GM19239 (cell line): ENCODE data around the gene HCK.
"Not testable (repeated sequence)": the region's sequence is repeated elsewhere in the genome, so short reads cannot be mapped to it uniquely, and the experiment has no call there.

Experiments
- DNase-seq: peaks from one replicate; pipeline ENCODE4 v3.0.0; 2011; ENCODE audit warnings: low spot score; ENCODE audit not compliant: insufficient read length
- FAIRE-seq: peaks from 2 replicates; lab custom pipeline; 2011; peaks lifted over from hg19 to GRCh38; lab: Jason Lieb, UNC

HCK gene

DNA sequence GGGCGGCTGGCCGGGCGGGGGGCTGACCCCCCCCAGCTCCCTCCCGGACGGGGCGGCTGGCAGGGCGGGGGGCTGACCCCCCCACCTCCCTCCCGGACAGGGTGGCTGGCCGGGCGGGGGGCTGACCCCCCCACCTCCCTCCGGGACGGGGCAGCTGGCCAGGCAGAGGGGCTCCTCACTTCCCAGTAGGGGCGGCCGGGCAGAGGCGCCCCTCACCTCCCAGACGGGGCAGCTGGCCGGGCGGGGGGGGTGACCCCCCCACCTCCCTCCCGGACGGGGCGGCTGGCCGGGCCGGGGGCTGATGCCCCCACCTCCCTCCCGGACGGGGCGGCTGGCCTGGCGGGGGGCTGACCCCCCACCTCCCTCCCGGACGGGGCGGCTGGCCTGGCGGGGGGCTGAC is 69.9 kb downstream of the HCK start:
- FAIRE-seq, DNase-seq: not testable (repeated sequence)

DNA sequence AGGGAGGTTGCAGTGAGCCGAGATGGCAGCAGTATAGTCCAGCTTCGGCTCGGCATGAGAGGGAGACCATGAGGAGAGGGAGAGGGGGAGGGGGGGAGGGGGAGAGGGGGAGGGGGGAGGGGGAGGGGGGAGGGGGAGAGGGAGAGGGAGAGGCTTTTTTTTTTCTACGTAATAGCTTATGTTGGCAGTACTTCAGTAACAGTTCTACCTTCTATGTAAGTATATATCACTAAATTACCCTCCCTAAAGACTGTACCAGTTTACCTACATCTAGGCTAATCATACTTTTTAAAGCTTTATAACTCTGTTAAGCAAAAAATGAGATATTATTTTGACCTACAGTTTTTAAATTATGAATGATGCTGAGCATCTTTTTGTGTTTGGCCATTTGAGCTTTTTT is 71.0 kb downstream of the HCK start:
- DNase-seq (no peak), FAIRE-seq (no peak)

DNA sequence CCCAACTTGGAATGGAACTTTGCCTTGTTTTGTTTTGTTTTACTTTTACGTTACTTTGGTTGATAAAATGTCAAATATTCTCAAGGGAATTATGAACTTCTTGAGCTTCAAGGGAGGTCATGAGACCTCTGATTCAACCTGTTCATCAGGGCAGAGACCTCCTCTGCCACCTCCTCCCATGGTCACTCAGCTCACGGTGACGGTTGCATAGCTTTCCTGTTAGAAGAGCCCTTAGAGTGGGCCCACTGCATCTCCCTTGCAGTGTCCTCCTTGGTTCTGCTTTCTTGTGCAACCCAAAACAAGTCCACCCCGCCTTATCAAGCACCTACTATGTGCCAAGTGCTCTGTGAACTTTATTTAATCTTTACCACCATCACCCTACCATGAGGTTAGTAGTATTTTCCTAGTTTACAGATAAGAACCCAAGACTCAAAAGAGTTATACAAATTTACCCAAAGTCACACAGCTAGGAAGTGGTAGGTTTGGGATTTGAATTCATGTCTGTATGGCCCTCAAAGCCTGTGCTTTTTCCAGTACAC is 72.9 kb downstream of the HCK start:
- no peak for FAIRE-seq
- no peak for DNase-seq

DNA sequence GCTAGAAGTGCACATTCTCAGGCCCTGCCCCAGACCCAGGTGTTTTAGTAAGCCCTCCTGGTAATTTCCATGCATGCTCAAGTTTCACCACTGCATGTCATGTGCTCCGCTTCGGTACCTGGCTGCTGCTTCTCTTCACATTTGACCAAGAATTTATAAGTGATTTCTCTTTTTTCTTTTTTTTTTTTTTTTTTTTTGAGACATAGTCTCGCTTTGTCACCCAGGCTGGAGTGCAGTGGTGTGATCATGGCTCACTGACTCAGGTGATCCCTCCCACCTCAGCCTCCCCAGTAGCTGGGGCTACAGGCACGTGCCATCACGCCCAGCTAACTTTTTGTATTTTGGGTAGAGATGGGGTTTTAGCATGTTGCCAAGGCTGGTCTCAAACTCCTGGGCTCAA is 73.5 kb downstream of the HCK start:
- FAIRE-seq: no peak
- DNase-seq: no peak

DNA sequence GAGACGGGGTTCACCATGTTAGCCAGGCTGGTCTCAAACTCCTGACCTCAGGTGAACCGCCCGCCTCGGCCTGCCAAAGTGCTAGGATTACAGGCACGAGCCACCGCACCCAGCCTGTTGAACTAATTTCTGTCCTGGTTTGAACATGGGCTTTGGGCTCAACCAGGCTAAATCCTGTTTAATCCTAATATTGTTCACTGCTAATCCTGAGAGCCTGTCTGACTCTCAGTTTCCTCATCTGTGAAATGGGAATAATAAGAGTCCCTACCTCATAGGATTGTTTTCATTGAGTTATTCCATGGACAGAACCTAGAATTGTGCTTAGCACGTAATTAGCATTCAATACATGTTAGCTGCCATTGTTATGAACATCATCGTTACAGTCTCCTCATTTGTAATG is 74.9 kb downstream of the HCK start:
- no peak for DNase-seq
- FAIRE-seq: no peak

DNA sequence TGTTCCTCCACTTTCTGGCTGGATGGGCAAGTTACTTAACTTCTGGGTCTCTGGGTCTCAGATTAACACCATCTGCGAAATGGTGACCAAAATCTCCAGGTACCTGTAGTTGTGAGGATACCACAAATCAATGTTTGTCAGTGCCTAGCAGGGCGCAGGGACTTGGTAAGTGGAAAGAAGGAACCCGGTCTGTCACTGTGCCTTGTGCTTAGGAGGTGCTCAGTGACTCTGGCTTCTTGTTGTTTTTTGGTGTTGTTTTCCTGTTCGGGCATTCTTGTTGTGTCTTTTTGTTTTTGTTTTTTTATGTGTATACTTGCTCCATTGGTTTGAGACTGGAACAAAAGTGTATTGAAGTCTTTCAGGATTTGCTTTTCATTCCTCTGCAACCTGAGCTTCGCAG is 75.3 kb downstream of the HCK start:
- FAIRE-seq (no peak), DNase-seq (no peak)

DNA sequence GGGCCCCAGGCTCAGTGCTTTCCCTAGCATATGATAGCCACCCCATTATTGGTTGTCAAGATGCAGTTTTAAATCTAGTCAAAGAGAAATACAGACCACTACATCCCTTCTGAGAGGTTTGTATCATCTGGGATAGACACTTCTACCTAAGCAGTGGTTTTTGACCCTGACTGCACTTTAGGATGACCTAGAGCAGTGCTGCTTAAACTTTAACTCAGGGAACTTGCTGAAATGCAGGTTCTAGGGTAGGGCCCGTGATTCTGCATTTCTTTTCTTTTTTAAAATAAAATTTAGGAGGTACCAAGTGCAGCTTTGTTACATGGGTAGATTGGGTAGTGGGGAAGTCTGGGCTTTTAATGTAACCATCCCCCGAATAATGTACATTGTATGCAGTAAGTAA is 76.1 kb downstream of the HCK start:
- DNase-seq: no peak
- no peak for FAIRE-seq

DNA sequence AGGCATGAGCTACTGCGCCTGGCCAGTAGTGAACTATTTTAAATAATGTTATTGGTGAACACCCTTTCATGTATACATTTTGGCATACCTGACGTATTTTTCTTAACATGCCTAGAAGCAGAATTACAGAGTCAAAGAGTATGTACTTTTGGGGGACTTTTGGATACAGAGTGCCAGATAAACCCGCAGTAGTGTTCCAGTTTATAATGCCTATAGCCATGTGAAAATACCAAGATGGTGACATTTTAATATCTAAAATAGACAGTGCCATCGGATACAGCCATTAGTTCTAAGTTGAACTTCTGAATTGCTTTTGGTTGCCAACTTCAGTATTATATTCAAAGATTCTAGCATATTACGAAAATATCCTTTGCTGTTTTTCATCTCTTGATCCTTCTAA is 77.8 kb downstream of the HCK start:
- DNase-seq (no peak), FAIRE-seq (no peak)

DNA sequence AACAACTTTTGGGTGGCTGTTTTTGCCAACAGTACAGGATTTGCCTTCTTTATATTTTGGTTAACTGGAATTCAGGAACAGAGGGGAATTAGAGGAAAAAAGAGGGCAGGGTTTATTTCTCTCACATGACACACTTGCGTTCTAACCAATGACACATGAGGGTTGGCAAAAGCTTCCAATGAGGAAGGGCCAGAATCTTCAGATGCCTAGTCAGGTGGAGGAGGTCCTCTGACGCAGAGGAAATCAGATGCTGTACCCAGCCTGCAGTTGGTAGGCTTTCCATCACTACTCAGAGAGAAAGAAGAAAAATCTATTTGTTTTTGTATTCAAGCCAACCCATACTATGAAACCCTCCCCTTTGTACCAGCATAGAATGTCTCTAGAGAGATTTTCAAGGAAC is 78.3 kb downstream of the HCK start:
- FAIRE-seq (no peak), DNase-seq (no peak)

DNA sequence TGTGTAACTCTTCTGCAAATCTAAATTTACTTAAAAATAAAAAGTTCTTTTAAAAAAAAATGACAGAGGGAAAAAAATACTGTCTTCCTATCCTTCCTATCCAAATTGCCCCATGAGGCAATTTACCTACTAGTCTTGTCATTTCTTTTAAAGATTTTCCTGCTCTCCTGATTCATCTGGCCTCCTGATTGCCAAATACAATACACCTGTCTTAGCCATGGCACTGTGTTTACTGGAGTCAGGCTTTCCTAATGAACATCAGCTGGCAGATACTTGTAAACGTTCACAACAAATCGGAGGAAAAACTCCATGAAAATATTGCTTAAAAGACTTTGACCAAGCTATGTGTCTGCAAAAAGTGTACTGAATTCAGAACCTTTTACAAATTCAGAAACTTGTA is 78.9 kb downstream of the HCK start:
- DNase-seq (no peak), FAIRE-seq (no peak)

DNA sequence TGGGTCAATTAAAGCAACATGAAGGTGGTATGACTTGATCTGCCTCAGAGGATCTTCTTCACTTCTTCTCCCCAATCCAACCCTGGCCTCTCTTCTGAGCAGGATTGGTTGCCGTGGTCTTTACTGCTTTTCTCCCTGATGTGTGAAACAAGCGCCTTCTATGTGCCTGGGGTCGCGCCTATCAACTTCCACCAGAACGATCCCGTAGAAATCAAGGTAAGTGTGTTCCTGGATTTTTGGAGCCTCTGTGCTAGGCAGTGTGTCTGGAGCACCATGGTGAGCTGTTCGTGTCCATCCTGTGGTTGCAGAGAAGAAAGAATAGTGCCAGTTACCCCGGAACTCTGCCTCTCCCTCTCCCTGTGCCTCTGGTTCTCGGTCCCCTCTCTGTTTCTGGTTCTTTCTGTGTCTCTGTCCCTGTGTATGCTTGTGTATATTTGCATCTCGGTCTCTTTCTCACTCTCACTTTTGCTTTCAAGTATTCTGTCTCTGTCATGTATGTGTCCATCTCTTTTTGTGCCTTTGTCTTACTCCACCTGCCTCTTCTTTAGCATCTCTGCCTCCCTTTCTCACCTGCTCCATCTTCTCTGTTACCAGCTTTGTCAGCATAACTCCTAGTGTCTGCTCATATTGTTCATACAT is 81.0 kb downstream of the HCK start:
- peak; percentile 31 for DNase-seq

DNA sequence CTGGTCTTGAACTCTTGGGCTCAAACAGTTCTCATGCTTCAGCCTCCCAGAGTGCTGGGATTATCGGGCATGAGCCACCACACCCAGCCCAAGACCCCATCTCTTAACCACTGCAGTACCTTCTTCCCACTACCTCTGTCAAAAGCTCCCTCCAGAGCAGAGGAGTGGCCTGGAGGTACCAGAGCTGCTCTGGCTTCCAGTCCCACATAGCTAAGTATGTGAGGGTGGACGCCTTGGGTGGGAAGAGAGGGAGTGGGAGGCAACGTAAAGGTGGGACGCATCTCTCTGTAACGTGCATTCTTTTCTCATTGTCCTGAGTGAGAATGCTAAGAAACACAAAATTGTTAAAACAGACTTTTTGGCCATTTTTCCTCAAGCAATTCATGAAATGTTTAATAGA is 82.0 kb downstream of the HCK start:
- FAIRE-seq (no peak), DNase-seq (no peak)

More for the DNA sequence above, 81.0 kb downstream of the HCK start:
- peak; percentile 79 for FAIRE-seq

DNA sequence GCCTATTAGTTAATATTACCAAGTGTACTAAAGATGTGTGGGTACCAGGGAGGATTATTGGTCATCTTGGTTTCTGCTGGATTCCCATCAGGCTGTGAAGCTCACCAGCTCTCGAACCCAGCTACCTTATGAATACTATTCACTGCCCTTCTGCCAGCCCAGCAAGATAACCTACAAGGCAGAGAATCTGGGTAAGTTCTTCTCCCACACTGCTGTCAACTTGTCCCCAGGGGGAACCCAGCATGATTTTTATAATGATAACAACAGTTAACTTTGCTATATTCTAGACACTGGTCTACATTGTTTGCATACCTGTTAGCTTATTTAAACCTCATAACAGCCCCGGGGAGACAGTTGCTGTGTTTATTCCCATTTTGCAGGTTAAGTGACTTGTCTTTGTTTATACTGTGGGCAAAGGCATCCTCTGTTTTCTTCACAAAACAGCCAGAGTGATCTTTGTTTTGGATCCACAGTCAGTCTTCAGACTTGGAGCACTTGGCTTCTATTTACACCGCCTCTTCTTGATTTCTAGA is 84.0 kb downstream of the HCK start:
- DNase-seq (no peak), FAIRE-seq (no peak)

DNA sequence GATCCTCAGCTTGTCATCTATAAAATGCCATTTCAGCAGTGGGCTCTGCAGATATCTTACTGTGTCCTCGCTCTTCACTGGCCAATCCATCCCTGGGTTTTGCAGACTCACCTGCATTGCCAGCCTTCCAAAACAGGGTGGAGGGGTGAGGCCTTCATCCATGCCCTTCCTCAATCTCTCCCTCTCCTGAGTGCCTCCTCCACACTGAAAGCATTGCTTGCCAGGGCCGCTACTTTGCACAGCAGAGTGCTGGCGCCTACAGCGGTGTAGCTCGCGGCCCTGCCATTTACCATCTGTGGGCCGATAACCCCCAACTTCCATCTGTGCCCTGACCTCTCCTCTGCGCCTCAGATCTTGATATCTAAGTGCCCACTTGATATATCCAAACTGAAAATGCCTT is 86.9 kb downstream of the HCK start:
- no peak for FAIRE-seq

DNA sequence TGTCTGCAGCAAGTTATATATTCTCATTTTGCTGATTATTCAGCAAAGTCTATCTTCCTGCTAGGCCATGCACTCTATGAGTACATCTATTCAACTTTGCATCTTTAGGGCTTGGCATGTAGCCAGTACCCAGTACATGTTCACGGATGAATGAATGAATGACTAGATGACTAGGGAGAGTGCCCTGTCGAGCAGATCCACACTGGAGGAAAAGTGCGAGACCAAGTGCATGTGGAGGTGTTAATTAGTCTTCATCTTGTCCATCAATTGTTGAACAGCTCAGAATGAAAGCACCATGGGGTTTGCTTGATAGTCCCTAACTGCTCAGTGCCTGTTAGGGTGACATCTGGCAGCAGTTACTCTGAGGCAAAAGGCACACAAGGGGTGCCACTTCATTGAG is 87.9 kb downstream of the HCK start:
- FAIRE-seq: no peak
- DNase-seq: no peak

More for the DNA sequence above, 86.9 kb downstream of the HCK start:
- no peak for DNase-seq

DNA sequence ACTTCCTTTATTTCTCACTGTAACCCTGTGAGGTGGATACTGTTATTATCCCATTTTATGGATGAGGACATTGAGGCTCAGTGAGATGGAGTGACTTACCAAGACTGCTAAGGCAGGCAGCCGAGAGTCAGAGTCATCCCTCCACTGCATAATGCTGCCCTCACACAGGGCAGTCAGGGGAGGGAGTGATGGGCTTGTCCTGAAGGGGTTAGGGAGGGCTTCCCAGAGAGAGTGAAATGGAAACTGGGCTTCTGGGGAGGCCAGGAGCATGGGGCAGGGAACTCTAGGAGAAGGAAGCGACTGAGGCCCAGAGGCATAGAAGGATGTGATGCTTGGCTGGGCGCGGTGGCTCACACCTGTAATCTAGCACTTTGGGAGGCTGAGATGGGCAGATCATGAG is 88.6 kb downstream of the HCK start:
- DNase-seq (no peak), FAIRE-seq (no peak)

DNA sequence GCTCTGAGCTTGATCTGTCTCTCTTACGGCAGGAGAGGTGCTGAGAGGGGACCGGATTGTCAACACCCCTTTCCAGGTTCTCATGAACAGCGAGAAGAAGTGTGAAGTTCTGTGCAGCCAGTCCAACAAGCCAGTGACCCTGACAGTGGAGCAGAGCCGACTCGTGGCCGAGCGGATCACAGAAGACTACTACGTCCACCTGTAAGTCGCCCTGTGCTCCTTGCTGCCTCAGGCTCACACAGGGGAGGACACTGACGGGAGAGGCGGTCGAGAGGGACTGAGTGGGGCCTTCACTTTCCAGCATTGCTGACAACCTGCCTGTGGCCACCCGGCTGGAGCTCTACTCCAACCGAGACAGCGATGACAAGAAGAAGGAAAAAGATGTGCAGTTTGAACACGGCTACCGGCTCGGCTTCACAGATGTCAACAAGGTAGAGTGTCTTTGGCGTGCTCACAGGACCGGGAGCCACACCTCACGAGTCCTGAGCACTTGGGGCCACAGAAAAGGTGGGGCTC is 89.5 kb downstream of the HCK start:
- no peak for DNase-seq
- FAIRE-seq: no peak

DNA sequence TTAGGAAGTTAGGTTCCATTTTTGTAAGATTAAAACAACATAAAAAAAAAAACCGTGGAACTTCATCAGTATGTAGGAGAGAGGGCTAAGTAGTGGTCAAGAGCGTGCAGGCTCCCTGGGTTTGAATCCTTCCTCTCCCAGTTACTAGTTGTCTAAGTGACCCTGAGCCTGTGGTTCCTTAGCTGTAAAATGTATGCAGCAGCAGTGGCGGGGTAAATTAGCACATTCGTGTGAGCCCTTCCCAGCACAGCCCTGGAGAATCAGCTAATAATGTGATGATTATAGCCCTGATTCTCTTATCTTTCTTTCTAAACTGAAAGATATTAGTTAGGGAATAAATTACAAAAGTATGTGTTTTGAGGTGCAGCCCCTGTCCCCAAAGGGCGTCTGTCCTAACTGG is 90.0 kb downstream of the HCK start:
- FAIRE-seq: no peak

DNA sequence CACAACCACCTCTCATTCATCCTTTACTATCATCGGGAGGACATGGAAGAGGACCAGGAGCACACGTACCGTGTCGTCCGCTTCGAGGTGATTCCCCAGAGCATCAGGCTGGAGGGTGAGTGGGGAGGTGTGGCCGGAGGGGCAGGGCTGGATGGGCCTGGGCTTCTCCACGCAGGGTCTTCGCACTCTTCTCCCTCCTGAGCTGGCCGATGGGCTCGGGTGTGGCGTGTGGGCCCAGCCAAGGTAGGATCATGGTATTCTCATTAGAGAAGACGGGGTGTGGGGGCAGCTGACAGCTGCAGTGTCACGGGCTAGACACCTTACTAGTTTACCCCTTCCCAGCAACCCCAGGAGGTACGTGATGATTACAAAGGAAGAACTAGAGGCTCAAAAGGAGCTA is 90.9 kb downstream of the HCK start:
- FAIRE-seq: no peak

More for the DNA sequence above, 90.0 kb downstream of the HCK start:
- DNase-seq: no peak

DNA sequence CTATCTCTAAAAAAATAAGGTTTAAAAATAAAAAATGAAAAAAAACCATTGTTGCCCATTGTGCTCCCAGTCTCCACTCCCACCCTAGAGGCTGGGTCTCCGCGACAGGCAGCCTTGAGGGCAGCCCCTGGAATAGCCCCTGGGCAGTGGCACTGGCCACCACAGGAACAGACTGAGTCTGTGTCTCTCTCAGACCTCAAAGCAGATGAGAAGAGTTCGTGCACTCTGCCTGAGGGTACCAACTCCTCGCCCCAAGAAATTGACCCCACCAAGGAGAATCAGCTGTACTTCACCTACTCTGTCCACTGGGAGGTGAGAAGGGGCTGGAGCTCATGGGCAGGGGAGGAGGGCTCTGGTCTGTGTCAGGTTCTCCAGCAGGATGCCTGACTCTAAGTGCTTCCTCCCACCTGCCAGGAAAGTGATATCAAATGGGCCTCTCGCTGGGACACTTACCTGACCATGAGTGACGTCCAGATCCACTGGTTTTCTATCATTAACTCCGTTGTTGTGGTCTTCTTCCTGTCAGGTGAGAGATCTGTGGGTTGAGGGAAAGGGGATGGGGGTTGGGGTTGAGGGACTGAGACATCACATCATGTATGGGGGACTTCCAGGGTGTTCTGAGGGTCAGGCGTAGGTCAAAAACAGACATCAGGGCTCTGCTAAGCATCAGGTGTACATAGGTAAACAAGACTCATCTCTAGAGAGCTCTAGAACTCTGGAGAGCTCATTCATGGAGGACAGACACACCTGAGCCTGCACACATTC is 93.0 kb downstream of the HCK start:
- DNase-seq (no peak), FAIRE-seq (no peak)

More for the DNA sequence above, 90.9 kb downstream of the HCK start:
- DNase-seq: no peak

DNA sequence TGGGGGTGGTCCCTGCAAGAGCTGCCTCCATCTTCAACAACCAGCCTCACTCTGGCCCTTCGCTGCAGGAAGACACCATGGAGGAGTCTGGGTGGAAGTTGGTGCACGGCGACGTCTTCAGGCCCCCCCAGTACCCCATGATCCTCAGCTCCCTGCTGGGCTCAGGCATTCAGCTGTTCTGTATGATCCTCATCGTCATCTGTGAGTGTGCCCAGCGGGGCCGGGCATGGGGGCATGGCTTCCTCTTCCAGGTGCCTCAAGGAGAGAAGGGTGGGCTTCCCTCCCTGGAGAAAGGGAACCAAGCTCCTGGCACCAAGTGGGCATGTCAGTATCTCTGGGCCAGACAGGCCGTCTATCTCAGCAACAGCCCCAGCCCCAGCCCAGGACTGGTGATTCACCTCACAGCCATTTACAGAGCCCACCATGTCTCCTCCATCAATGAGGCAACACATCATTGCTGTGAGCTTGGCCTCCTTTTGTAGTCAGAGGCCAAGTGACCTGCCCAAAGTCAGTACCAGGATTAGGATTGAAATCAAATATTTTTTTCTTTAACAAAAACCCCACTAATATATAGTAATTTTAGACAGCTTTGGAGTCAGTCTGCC is 97.6 kb downstream of the HCK start:
- DNase-seq (no peak), FAIRE-seq (no peak)
